ENCODE results near the gene NTRK1.

DNA sequence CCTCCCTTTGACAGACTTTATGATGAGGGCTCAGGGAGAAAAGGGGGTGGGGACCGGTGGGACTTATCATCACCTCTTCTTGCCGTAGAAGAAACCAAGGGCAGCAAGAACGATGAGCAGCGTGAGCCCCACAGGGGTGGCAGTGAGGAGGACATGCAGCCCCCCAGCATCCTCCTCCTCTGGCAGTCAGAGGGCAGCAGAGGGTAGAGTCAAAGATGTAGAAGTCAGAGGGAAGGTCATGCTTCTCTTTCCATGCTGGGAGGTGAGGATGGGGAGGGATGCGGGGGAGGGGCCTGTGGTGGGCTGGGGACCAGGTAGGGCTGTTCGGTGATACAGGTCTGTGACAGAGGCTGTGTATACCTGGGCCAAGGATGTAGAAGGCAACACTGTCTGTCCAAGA, 16.6 kb upstream of the NTRK1 start:
- TF ChIP-seq EZH2 (IDR thresholded peaks at IDR 0.05; ENCODE audit: insufficient read depth, poor library complexity, severe bottlenecking): no peak
- no peak for TF ChIP-seq EZH2phosphoT487 (IDR thresholded peaks at IDR 0.05; ENCODE audit: insufficient read depth, low read depth)
